Ishikawa (cell line): ENCODE results near the gene SNX12.

Experiments used
- CEBPB ChIP-seq: IDR thresholded peaks from 2 replicates; pipeline ENCODE4 v1.6.1; 2012
- CREB1 ChIP-seq: IDR thresholded peaks from 2 replicates; pipeline ENCODE4 v1.6.1; 2012; ENCODE audit warnings: low read depth
- EGR1 ChIP-seq: IDR thresholded peaks from 2 replicates; pipeline ENCODE4 v1.6.1; 2012
- EP300 ChIP-seq: IDR thresholded peaks from 2 replicates; pipeline ENCODE4 v1.6.1; 2012; ENCODE audit warnings: borderline replicate concordance
- FOXM1 ChIP-seq: IDR thresholded peaks from 2 replicates; pipeline ENCODE4 v1.6.1; 2012; ENCODE audit warnings: low read depth, borderline replicate concordance
- MAX ChIP-seq: IDR thresholded peaks from 2 replicates; pipeline ENCODE4 v1.6.1; 2012
- NFIC ChIP-seq: IDR thresholded peaks from 2 replicates; pipeline ENCODE4 v1.6.1; 2012
- RAD21 ChIP-seq: IDR thresholded peaks from 2 replicates; pipeline ENCODE4 v1.6.1; 2012; ENCODE audit warnings: low read depth
- REST ChIP-seq: IDR thresholded peaks from 2 replicates; pipeline ENCODE4 v1.6.1; 2012; ENCODE audit warnings: low read depth, mild to moderate bottlenecking
- TAF1 ChIP-seq: IDR thresholded peaks from 2 replicates; pipeline ENCODE4 v1.6.1; 2012; ENCODE audit warnings: low read depth, mild to moderate bottlenecking
- TCF12 ChIP-seq: IDR thresholded peaks from 2 replicates; pipeline ENCODE4 v1.6.1; 2012; ENCODE audit warnings: low read depth
- TEAD4 ChIP-seq: IDR thresholded peaks from 2 replicates; pipeline ENCODE4 v1.6.1; 2012
- YY1 ChIP-seq: IDR thresholded peaks from 2 replicates; pipeline ENCODE4 v1.6.1; 2012; ENCODE audit warnings: low read depth
- TF ChIP-seq, protein P1 (sequence below): IDR thresholded peaks from 2 replicates; pipeline ENCODE4 v1.6.1; 2012

DNA sequence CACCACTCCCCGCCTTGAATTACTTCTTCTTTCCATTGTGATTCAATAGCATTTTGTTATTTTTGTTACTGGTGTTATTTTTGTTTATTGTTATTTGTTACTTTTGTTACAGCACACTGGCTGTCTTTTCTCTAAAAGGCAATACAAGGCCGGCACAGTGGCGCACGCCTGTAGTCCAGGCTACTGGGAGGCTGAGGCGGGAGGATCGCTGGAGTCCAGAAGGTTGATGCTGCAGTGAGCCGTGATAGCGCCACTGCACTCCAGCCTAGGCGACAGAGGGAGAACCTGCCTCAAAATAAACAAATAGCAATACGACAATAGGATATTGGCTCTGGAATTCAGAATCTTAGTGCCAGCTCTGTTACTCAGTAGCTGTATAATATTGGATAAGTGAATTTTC is 49.2 kb upstream of the SNX12 start:
- TF ChIP-seq RAD21: no peak
- TF ChIP-seq REST: no peak
- no peak for TF ChIP-seq TAF1
- no peak for TF ChIP-seq TEAD4
- no peak for TF ChIP-seq YY1
- TF ChIP-seq CREB1: no peak
- TF ChIP-seq MAX: no peak
- no peak for TF ChIP-seq EP300
- TF ChIP-seq CEBPB: no peak
- TF ChIP-seq TCF12: no peak
- no peak for TF ChIP-seq EGR1
- TF ChIP-seq NFIC: no peak
- no peak for TF ChIP-seq FOXM1
- TF ChIP-seq, protein P1, sequence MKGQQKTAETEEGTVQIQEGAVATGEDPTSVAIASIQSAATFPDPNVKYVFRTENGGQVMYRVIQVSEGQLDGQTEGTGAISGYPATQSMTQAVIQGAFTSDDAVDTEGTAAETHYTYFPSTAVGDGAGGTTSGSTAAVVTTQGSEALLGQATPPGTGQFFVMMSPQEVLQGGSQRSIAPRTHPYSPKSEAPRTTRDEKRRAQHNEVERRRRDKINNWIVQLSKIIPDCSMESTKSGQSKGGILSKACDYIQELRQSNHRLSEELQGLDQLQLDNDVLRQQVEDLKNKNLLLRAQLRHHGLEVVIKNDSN: no peak
